HEK293 (cell line): ENCODE data around the gene KCNIP4.

Source experiments
- CTCF ChIA-PET: fragments of 350-600 bp; formaldehyde crosslinking; extraction: SDS; loops from one replicate; lab custom pipeline; 2021; ENCODE audit warnings: antibody characterized with exemption; lab: Yijun Ruan, JAX
- POLR2A ChIA-PET: fragments of 300-600 bp; formaldehyde crosslinking; extraction: SDS; loops from one replicate; lab custom pipeline; 2020; ENCODE audit warnings: antibody characterized with exemption, inconsistent platforms; lab: Yijun Ruan, JAX
- H3K27ac ChIP-seq: fragments of 200-500 bp; sonication (Bioruptor generic); 2 replicates; pipeline ENCODE4 v1.5.1; 2014; ENCODE audit warnings: low read depth, low read length, control low read depth, inconsistent platforms; ENCODE audit errors: extremely low read depth
- H3K36me3 ChIP-seq, 2 experiments: fragments of 200-500 bp in 1 of 2; sonication (Bioruptor generic) in 1 of 2; 1 replicate in 1 of 2; 2 replicates in 1 of 2; pipeline ENCODE4 v1.5.1; 2014 to 2017; ENCODE audit warnings: inconsistent platforms in 2 of 2, low read length in 2 of 2; ENCODE audit not compliant: control insufficient read depth in 2 of 2, insufficient read depth in 1 of 2
- H3K4me1 ChIP-seq: fragments of 200-500 bp; sonication (Bioruptor generic); 2 replicates; pipeline ENCODE4 v1.5.1; 2014; ENCODE audit warnings: mild to moderate bottlenecking, low read length, inconsistent platforms; ENCODE audit not compliant: control insufficient read depth, insufficient read depth
- H3K4me3 ChIP-seq: 2 replicates; pipeline ENCODE4 v1.5.1; 2011; ENCODE audit warnings: low read depth, mild to moderate bottlenecking, control low read depth, low read length, moderate library complexity
- H3K9me3 ChIP-seq: fragments of 200-500 bp; sonication (Bioruptor generic); 2 replicates; pipeline ENCODE4 v1.5.1; 2014; ENCODE audit warnings: low read depth, low read length, inconsistent platforms; ENCODE audit not compliant: control insufficient read depth, insufficient read depth
- EGR2 ChIP-seq: fragments of 450-650 bp; formaldehyde crosslinking; IDR thresholded peaks from 2 replicates; pipeline ENCODE4 v1.5.1; 2016; ENCODE audit warnings: low read depth, missing biosample characterization, missing genetic modification characterization
- GLI2 ChIP-seq: fragments of 450-650 bp; formaldehyde crosslinking; IDR thresholded peaks from 2 replicates; pipeline ENCODE4; 2017; ENCODE audit warnings: missing biosample characterization, missing genetic modification characterization, low read depth, borderline replicate concordance
- REPIN1 ChIP-seq: fragments of 450-650 bp; formaldehyde crosslinking; IDR thresholded peaks from 2 replicates; pipeline ENCODE4 v1.5.1; 2017; ENCODE audit warnings: missing biosample characterization, missing genetic modification characterization, low read depth
- SCRT1 ChIP-seq: fragments of 450-650 bp; formaldehyde crosslinking; IDR thresholded peaks from 2 replicates; pipeline ENCODE4 v1.5.1; 2016; ENCODE audit warnings: missing biosample characterization, missing genetic modification characterization, borderline replicate concordance
- SETDB1 ChIP-seq: IDR thresholded peaks from one replicate; pipeline ENCODE4 v1.6.1; 2017; ENCODE audit warnings: mild to moderate bottlenecking, low read length, moderate library complexity, mixed read lengths; ENCODE audit not compliant: insufficient read length
- ZNF112 ChIP-seq: fragments of 450-650 bp; formaldehyde crosslinking; IDR thresholded peaks from 2 replicates; pipeline ENCODE4 v1.5.0; 2017; ENCODE audit warnings: missing biosample characterization, missing genetic modification characterization
- ZNF146 ChIP-seq: fragments of 450-650 bp; formaldehyde crosslinking; IDR thresholded peaks from 2 replicates; pipeline ENCODE4 v1.5.1; 2016; ENCODE audit warnings: missing biosample characterization, missing genetic modification characterization
- ZNF184 ChIP-seq: fragments of 450-650 bp; IDR thresholded peaks from 2 replicates; pipeline ENCODE4 v1.5.1; 2018; ENCODE audit warnings: missing biosample characterization, mild to moderate bottlenecking, missing genetic modification characterization
- ZNF19 ChIP-seq: fragments of 450-650 bp; formaldehyde crosslinking; IDR thresholded peaks from 2 replicates; pipeline ENCODE4; 2016; ENCODE audit warnings: missing biosample characterization, missing genetic modification characterization, low read depth
- ZNF202 ChIP-seq: fragments of 450-650 bp; formaldehyde crosslinking; IDR thresholded peaks from 2 replicates; pipeline ENCODE4 v1.5.1; 2016; ENCODE audit warnings: missing biosample characterization, missing genetic modification characterization, borderline replicate concordance
- ZNF248 ChIP-seq: fragments of 450-650 bp; formaldehyde crosslinking; IDR thresholded peaks from 2 replicates; pipeline ENCODE4 v1.5.1; 2017; ENCODE audit warnings: missing biosample characterization, missing genetic modification characterization
- ZNF311 ChIP-seq: fragments of 450-650 bp; formaldehyde crosslinking; IDR thresholded peaks from 2 replicates; pipeline ENCODE4 v1.5.1; 2017; ENCODE audit warnings: missing biosample characterization, missing genetic modification characterization, borderline replicate concordance
- ZNF433 ChIP-seq: fragments of 450-650 bp; formaldehyde crosslinking; IDR thresholded peaks from 2 replicates; pipeline ENCODE4 v1.5.1; 2016; ENCODE audit warnings: missing biosample characterization, missing genetic modification characterization, low read depth
- ZNF548 ChIP-seq: fragments of 450-650 bp; formaldehyde crosslinking; IDR thresholded peaks from 2 replicates; pipeline ENCODE4 v1.5.1; 2016; ENCODE audit warnings: missing biosample characterization, missing genetic modification characterization
- ZNF621 ChIP-seq: fragments of 450-650 bp; formaldehyde crosslinking; IDR thresholded peaks from 2 replicates; pipeline ENCODE4 v1.5.1; 2017; ENCODE audit warnings: missing biosample characterization, missing genetic modification characterization
- ZNF670 ChIP-seq: fragments of 450-650 bp; formaldehyde crosslinking; IDR thresholded peaks from 2 replicates; pipeline ENCODE4 v1.5.1; 2016; ENCODE audit warnings: missing biosample characterization, missing genetic modification characterization, low read depth
- ZNF707 ChIP-seq: fragments of 450-650 bp; formaldehyde crosslinking; IDR thresholded peaks from 2 replicates; pipeline ENCODE4 v1.5.1; 2016; ENCODE audit warnings: missing biosample characterization, missing genetic modification characterization
- ZNF76 ChIP-seq: fragments of 450-650 bp; formaldehyde crosslinking; IDR thresholded peaks from 2 replicates; pipeline ENCODE4; 2016; ENCODE audit warnings: low read depth, missing biosample characterization, missing genetic modification characterization, borderline replicate concordance
- ZNF777 ChIP-seq: fragments of 450-650 bp; formaldehyde crosslinking; IDR thresholded peaks from 2 replicates; pipeline ENCODE4 v1.5.1; 2017; ENCODE audit warnings: missing biosample characterization, missing genetic modification characterization, borderline replicate concordance
- ZXDB ChIP-seq: fragments of 450-650 bp; formaldehyde crosslinking; IDR thresholded peaks from 2 replicates; pipeline ENCODE4 v1.5.1; 2016; ENCODE audit warnings: missing biosample characterization, missing genetic modification characterization
- TF ChIP-seq, protein P1 (sequence below): fragments of 450-650 bp; formaldehyde crosslinking; IDR thresholded peaks from 2 replicates; pipeline ENCODE4 v1.5.1; 2016; ENCODE audit warnings: missing biosample characterization, missing genetic modification characterization, borderline replicate concordance
- TF ChIP-seq, protein P2 (sequence below): fragments of 450-650 bp; formaldehyde crosslinking; IDR thresholded peaks from 2 replicates; pipeline ENCODE4 v1.5.1; 2017; ENCODE audit warnings: missing biosample characterization, mild to moderate bottlenecking, missing genetic modification characterization, moderate library complexity
- TF ChIP-seq, protein P3 (sequence below): fragments of 450-650 bp; formaldehyde crosslinking; IDR thresholded peaks from 2 replicates; pipeline ENCODE4 v1.5.1; 2016; ENCODE audit warnings: missing biosample characterization, missing genetic modification characterization, borderline replicate concordance
- TF ChIP-seq, protein P4 (sequence below): fragments of 450-650 bp; formaldehyde crosslinking; IDR thresholded peaks from 2 replicates; pipeline ENCODE4 v1.5.1; 2016; ENCODE audit warnings: missing biosample characterization, missing genetic modification characterization
- TF ChIP-seq, protein P5 (sequence below): fragments of 450-650 bp; formaldehyde crosslinking; IDR thresholded peaks from 2 replicates; pipeline ENCODE4 v1.5.1; 2017; ENCODE audit warnings: missing biosample characterization, missing genetic modification characterization
- TF ChIP-seq, protein P6 (sequence below): fragments of 450-650 bp; formaldehyde crosslinking; IDR thresholded peaks from 2 replicates; pipeline ENCODE4 v1.5.1; 2017; ENCODE audit warnings: missing biosample characterization, missing genetic modification characterization

The KCNIP4 gene

DNA sequence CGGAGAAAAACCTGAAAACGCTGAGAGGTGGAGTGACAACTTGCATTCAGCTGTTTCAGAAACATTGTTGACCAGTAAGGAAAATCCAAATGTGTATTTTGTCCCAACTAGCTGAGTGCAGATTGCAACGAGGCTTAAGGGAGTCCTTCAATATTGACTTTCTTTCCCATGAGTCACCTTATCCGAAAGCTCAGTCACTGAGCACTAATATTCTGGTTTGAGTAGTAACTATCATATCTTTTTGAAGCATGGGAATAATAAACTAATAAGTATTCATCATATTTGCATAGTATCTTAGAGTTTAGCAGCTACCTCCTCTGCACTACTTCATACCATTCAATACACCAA, 644.1 kb downstream of the KCNIP4 start (continued):
- TF ChIP-seq, protein P1, sequence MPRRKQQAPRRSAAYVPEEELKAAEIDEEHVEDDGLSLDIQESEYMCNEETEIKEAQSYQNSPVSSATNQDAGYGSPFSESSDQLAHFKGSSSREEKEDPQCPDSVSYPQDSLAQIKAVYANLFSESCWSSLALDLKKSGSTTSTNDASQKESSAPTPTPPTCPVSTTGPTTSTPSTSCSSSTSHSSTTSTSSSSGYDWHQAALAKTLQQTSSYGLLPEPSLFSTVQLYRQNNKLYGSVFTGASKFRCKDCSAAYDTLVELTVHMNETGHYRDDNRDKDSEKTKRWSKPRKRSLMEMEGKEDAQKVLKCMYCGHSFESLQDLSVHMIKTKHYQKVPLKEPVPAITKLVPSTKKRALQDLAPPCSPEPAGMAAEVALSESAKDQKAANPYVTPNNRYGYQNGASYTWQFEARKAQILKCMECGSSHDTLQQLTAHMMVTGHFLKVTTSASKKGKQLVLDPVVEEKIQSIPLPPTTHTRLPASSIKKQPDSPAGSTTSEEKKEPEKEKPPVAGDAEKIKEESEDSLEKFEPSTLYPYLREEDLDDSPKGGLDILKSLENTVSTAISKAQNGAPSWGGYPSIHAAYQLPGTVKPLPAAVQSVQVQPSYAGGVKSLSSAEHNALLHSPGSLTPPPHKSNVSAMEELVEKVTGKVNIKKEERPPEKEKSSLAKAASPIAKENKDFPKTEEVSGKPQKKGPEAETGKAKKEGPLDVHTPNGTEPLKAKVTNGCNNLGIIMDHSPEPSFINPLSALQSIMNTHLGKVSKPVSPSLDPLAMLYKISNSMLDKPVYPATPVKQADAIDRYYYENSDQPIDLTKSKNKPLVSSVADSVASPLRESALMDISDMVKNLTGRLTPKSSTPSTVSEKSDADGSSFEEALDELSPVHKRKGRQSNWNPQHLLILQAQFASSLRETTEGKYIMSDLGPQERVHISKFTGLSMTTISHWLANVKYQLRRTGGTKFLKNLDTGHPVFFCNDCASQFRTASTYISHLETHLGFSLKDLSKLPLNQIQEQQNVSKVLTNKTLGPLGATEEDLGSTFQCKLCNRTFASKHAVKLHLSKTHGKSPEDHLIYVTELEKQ = no peak
- TF ChIP-seq ZNF248 (tag by site-specific recombination) (no peak), ZNF670 (tag by site-specific recombination) (no peak), ZNF76 (tag by site-specific recombination) (no peak), REPIN1 (no peak), ZXDB (tag by site-specific recombination) (no peak), EGR2 (tag by site-specific recombination) (no peak), ZNF777 (tag by site-specific recombination) (no peak), ZNF707 (tag by site-specific recombination) (no peak), ZNF202 (tag by site-specific recombination) (no peak), ZNF548 (tag by site-specific recombination) (no peak), ZNF112 (tag by site-specific recombination) (no peak)
- TF ChIP-seq, protein P2, sequence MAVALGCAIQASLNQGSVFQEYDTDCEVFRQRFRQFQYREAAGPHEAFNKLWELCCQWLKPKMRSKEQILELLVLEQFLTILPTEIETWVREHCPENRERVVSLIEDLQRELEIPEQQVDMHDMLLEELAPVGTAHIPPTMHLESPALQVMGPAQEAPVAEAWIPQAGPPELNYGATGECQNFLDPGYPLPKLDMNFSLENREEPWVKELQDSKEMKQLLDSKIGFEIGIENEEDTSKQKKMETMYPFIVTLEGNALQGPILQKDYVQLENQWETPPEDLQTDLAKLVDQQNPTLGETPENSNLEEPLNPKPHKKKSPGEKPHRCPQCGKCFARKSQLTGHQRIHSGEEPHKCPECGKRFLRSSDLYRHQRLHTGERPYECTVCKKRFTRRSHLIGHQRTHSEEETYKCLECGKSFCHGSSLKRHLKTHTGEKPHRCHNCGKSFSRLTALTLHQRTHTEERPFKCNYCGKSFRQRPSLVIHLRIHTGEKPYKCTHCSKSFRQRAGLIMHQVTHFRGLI (tag by site-specific recombination) = no peak
- TF ChIP-seq, protein P3, sequence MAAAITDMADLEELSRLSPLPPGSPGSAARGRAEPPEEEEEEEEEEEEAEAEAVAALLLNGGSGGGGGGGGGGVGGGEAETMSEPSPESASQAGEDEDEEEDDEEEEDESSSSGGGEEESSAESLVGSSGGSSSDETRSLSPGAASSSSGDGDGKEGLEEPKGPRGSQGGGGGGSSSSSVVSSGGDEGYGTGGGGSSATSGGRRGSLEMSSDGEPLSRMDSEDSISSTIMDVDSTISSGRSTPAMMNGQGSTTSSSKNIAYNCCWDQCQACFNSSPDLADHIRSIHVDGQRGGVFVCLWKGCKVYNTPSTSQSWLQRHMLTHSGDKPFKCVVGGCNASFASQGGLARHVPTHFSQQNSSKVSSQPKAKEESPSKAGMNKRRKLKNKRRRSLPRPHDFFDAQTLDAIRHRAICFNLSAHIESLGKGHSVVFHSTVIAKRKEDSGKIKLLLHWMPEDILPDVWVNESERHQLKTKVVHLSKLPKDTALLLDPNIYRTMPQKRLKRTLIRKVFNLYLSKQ (tag by site-specific recombination) = no peak
- TF ChIP-seq, protein P4, sequence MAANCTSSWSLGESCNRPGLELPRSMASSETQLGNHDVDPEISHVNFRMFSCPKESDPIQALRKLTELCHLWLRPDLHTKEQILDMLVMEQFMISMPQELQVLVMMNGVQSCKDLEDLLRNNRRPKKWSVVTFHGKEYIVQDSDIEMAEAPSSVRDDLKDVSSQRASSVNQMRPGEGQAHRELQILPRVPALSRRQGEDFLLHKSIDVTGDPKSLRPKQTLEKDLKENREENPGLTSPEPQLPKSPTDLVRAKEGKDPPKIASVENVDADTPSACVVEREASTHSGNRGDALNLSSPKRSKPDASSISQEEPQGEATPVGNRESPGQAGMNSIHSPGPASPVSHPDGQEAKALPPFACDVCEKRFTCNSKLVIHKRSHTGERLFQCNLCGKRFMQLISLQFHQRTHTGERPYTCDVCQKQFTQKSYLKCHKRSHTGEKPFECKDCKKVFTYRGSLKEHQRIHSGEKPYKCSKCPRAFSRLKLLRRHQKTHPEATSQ = no peak

DNA sequence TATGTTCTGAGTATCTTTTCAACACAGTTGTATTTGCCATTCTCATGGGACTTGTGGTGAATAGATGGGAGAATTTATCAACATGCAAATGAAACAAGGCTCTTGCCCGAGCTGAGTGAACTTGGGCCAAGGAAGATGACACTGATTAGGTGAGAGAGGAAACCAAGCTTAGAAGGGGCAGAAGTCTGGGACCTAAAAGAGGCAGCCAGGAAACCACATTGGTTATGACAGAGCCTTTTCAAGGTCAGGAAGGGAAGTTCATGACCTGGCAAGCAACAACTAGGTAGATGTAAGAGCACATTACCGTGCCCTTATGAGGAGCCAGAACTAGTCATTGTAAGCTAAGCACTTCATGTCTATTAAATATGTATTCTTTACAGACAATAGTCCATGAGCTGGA, 658.0 kb downstream of the KCNIP4 start:
- Histone ChIP-seq H3K27ac (no peak overlapping the region), H3K4me3 (no peak overlapping the region), H3K9me3 (no peaks in the 10 kb centered on the region), H3K4me1 (no peaks in the 10 kb centered on the region), H3K36me3 (no peaks in the 10 kb centered on the region)
- POLR2A ChIA-PET = no interaction called here
- CTCF ChIA-PET = interaction anchor here (0.6 kb wide), 1 partner anchor 508 kb away, joined by 3 read pairs; no protein-coding TSS in a partner anchor
- TF ChIP-seq GLI2 (tag by site-specific recombination) = no peak
- no peak for TF ChIP-seq ZNF311 (tag by site-specific recombination)
- no peak for TF ChIP-seq ZNF621 (tag by site-specific recombination)
- no peak for TF ChIP-seq ZNF19 (tag by site-specific recombination)
- no peak for TF ChIP-seq EGR2 (tag by site-specific recombination)
- no peak for TF ChIP-seq SCRT1 (tag by site-specific recombination)
- TF ChIP-seq ZNF146 (tag by site-specific recombination) = no peak
- no peak for TF ChIP-seq ZNF548 (tag by site-specific recombination)
- TF ChIP-seq, protein P5, sequence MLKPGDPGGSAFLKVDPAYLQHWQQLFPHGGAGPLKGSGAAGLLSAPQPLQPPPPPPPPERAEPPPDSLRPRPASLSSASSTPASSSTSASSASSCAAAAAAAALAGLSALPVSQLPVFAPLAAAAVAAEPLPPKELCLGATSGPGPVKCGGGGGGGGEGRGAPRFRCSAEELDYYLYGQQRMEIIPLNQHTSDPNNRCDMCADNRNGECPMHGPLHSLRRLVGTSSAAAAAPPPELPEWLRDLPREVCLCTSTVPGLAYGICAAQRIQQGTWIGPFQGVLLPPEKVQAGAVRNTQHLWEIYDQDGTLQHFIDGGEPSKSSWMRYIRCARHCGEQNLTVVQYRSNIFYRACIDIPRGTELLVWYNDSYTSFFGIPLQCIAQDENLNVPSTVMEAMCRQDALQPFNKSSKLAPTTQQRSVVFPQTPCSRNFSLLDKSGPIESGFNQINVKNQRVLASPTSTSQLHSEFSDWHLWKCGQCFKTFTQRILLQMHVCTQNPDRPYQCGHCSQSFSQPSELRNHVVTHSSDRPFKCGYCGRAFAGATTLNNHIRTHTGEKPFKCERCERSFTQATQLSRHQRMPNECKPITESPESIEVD (tag by site-specific recombination) = no peak
- TF ChIP-seq, protein P6, sequence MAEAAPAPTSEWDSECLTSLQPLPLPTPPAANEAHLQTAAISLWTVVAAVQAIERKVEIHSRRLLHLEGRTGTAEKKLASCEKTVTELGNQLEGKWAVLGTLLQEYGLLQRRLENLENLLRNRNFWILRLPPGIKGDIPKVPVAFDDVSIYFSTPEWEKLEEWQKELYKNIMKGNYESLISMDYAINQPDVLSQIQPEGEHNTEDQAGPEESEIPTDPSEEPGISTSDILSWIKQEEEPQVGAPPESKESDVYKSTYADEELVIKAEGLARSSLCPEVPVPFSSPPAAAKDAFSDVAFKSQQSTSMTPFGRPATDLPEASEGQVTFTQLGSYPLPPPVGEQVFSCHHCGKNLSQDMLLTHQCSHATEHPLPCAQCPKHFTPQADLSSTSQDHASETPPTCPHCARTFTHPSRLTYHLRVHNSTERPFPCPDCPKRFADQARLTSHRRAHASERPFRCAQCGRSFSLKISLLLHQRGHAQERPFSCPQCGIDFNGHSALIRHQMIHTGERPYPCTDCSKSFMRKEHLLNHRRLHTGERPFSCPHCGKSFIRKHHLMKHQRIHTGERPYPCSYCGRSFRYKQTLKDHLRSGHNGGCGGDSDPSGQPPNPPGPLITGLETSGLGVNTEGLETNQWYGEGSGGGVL (tag by site-specific recombination) = no peak
- TF ChIP-seq ZNF184 (tag by site-specific recombination) = no peak
- no peak for TF ChIP-seq SETDB1
- no peak for TF ChIP-seq ZNF433
